NCI-H460 (cell line): ENCODE measurements around the gene AK9. TPM values are rescaled to one million over a fixed set of nuclear protein-coding genes. Genes with fewer than 3 reads are reported as not detected.
"Not testable (repeated sequence)": the region's sequence is repeated elsewhere in the genome, so short reads cannot be mapped to it uniquely, and the experiment has no call there.

Experiments
- DNase-seq: peaks from one replicate; pipeline ENCODE4 v3.0.0-alpha.2; 2016; ENCODE audit warnings: low read depth; ENCODE audit errors: extremely low read depth
- total RNA-seq: library from RNA; depleted of rRNA; stranded (reverse); fragments of >200 nt; shearing (Covaris generic); gene quantifications from 2 replicates; pipeline ENCODE4 v1.2.3, GENCODE V29; 2014

Gene AK9
- total RNA-seq, 1 experiment from 2014 or later = 5.6 TPM

- no peak for DNase-seq
These were observed 10.2 kb upstream of the AK9 start for GRCh38 chr6:109701221-109701620.

GRCh38 chr6:109696355-109696754, 5.4 kb upstream of the AK9 start:
- DNase-seq = no peak

GRCh38 chr6:109695468-109695867, 4.5 kb upstream of the AK9 start:
- DNase-seq = no peak

GRCh38 chr6:109693111-109693510, 2.1 kb upstream of the AK9 start:
- DNase-seq = no peak

GRCh38 chr6:109690373-109690736, 647 bp downstream of the AK9 start:
- DNase-seq = no peak

- no peak for DNase-seq
These were observed 3.7 kb downstream of the AK9 start for GRCh38 chr6:109687271-109687761.

GRCh38 chr6:109686566-109687265, 4.3 kb downstream of the AK9 start:
- DNase-seq = no peak

GRCh38 chr6:109678661-109679505, 12.1 kb downstream of the AK9 start:
- DNase-seq = not testable (repeated sequence)

GRCh38 chr6:109678240-109678639, 12.8 kb downstream of the AK9 start:
- no peak for DNase-seq

GRCh38 chr6:109676724-109677123, 14.3 kb downstream of the AK9 start:
- DNase-seq = no peak

GRCh38 chr6:109672839-109673238, 18.2 kb downstream of the AK9 start:
- no peak for DNase-seq

GRCh38 chr6:109672175-109672574, 18.8 kb downstream of the AK9 start:
- no peak for DNase-seq

GRCh38 chr6:109671733-109672132, 19.3 kb downstream of the AK9 start:
- no peak for DNase-seq

GRCh38 chr6:109669811-109670210, 21.2 kb downstream of the AK9 start:
- DNase-seq = no peak

GRCh38 chr6:109662192-109662591, 28.8 kb downstream of the AK9 start:
- DNase-seq = no peak

- no peak for DNase-seq
These were observed 30.3 kb downstream of the AK9 start for GRCh38 chr6:109660526-109661320.

GRCh38 chr6:109655761-109656262, 35.2 kb downstream of the AK9 start:
- DNase-seq = no peak

- DNase-seq = no peak
These were observed 37.7 kb downstream of the AK9 start for GRCh38 chr6:109653264-109653663.

- DNase-seq = no peak
These were observed 46.9 kb downstream of the AK9 start for GRCh38 chr6:109644131-109644530.

- no peak for DNase-seq
These were observed 58.6 kb downstream of the AK9 start for GRCh38 chr6:109632405-109632804.

GRCh38 chr6:109631403-109631802, 59.6 kb downstream of the AK9 start:
- DNase-seq = no peak
